Heart right ventricle (tissue), 16 donors: Measurements from ENCODE around the gene MYO5B. TPM values are rescaled to one million over a fixed set of nuclear protein-coding genes. Genes with fewer than 3 reads are reported as not detected.

Source experiments
- ATAC-seq, 8 donors: fragments of 200-7000 bp; cut with Tn5 transposase; one replicate each; pipeline ENCODE4 v1.9.1; 2020; ENCODE audit warnings: mild to moderate bottlenecking in 8 of 8, moderate library complexity in 8 of 8, moderate number of reproducible peaks in 1 of 8
- DNase-seq, 2 donors: peaks; one replicate each; pipeline ENCODE4 v3.0.0-alpha.2; 2020
- H3K27ac ChIP-seq, 10 donors: fragments of 200-600 bp; sonication (generic) in 2 of 10; one replicate each; pipeline versions ENCODE4 v1.5.0 to v1.8.0; 2020 to 2022; ENCODE audit warnings: mild to moderate bottlenecking in 3 of 10
- H3K27me3 ChIP-seq, 7 donors: fragments of 200-600 bp; one replicate each; pipeline ENCODE4 v1.8.0; 2021 to 2022; ENCODE audit warnings: mild to moderate bottlenecking in 2 of 7
- H3K36me3 ChIP-seq, 9 donors: fragments of 200-600 bp; sonication (generic) in 1 of 9; one replicate each; pipeline versions ENCODE4 v1.5.0 to v1.8.0; 2020 to 2022; ENCODE audit warnings: mild to moderate bottlenecking in 2 of 9
- H3K4me1 ChIP-seq, 9 donors: fragments of 200-600 bp; sonication (generic) in 1 of 9; one replicate each; pipeline versions ENCODE4 v1.5.0 to v1.8.0; 2020 to 2022; ENCODE audit warnings: mild to moderate bottlenecking in 4 of 9
- H3K4me3 ChIP-seq, 10 donors: fragments of 200-600 bp; sonication (generic) in 2 of 10; one replicate each; pipeline versions ENCODE4 v1.5.0 to v1.8.0; 2020 to 2022; ENCODE audit warnings: mild to moderate bottlenecking in 7 of 10, moderate library complexity in 2 of 10
- H3K9me3 ChIP-seq, 11 donors: fragments of 200-600 bp in 10 of 11; sonication (generic) in 2 of 11; one replicate each; pipeline versions ENCODE4 v1.5.0 to v1.8.0; 2013 to 2022; ENCODE audit warnings: mild to moderate bottlenecking in 2 of 11, control low read depth in 1 of 11, moderate library complexity in 1 of 11
- WGBS, 2 donors: extraction: QIAGEN DNeasy Blood & Tissue Kit; methylation state at CpG; one replicate each; pipeline ENCODE4 v1.1.7; 2013; ENCODE audit warnings: inconsistent platforms in 1 of 2; 5-methylcytosine and 5-hydroxymethylcytosine counted together
- intact Hi-C, 10 donors: fragments of 100-400 bp; cut with DNase I; formaldehyde crosslinking; loops; one replicate each; pipeline versions ENCODE4 v1.11.1 to v1.14.2; 2022
- polyA plus RNA-seq, 2 donors: library from polyadenylated mRNA; stranded (reverse); fragments of 200-250 nt; gene quantifications; one replicate each; pipeline ENCODE4 v1.2.3, GENCODE V29; 2013
- total RNA-seq, 10 donors: library from RNA; stranded (reverse); fragmentation: NEBNext Ultra II Directional in 3 of 10; extraction: Animal tissue kit (Norgen Biotek cat#: 25700) in 3 of 10; gene quantifications; one replicate each; pipeline versions ENCODE4 v1.2.1 to v1.2.4, GENCODE V29; 2021 to 2023
- TF ChIP-seq, protein P1 (sequence below), 9 donors: fragments of 200-600 bp; sonication (generic) in 2 of 9; IDR thresholded peaks; one replicate each; pipeline versions ENCODE4 v1.5.0 to v1.8.0; 2021 to 2022; ENCODE audit warnings: antibody characterized with exemption in 9 of 9, mild to moderate bottlenecking in 5 of 9, moderate library complexity in 1 of 9
- donor health status: Arrhythmogenic right ventricular cardiomyopathy.
- donor health status: ischemic (EF 13 %, LVEDD 7.1; RV severe dilation, severe dysfunction).
- donor health status: healthy with polysubstance abuse.
- donor health status: DM: no; HTN: yes; CAD: no.
- donor health status: DM: no; HTN: no; CAD: no.
- donor health status: ischemic (EF 25% LVEDD 6.9; RV normal size, moderate dysfunction).
- donor health status: ischemic (EF 25% LVEDD 5.7; RV mildly dilated, moderate dysfunction).
- donor health status: healthy.
- donor health status: DM: yes; HTN: yes; CAD: no.
- donor health status: Ischemic cardiomyopathy.
- donor health status: ischemic (EF 35%, LVEDD 5.7; RV mildly dilated, moderate dysfunction).
- donor health status: nonischemic (EF 11% LVEDD 7.7; RV severe dilation, severe dysfunction).
- donor health status: DM: yes; HTN: yes; CAD: no.
- donor health status: PGD.
- donor health status: ischemic (EF 29% LVEDD 5.4; RV normal size, mild dysfunction).
- donor health status: nonischemic (EF 23%, LVEDD 6.1; RV moderate dilation, normal function).

Gene MYO5B
- total and polyA plus RNA-seq, 12 donors: 0.20 to 3.7 (median 0.93) TPM

- ATAC-seq (no peak), DNase-seq (no peak)
- Histone ChIP-seq H3K27me3 (no peaks in the 10 kb centered on the region), H3K4me1 (peaks cover 0 to 3% (median 0%) of the 10 kb centered on the region in 9 donors), H3K4me3 (no peak overlapping the region), H3K27ac (no peak overlapping the region), H3K36me3 (no peaks in the 10 kb centered on the region), H3K9me3 (no peaks in the 10 kb centered on the region)
- intact Hi-C loops: loop anchor here in 6 of 10 donors (2.0 to 10.0 kb wide), 6 partner anchors 62 to 1182 kb away; partner anchors contain the start of gene LIPG (in 3 of the 6)
- 92 to 94% methylated on average over 6 of the region's 6 CpGs for WGBS, 2 donors
- TF ChIP-seq, protein P1, sequence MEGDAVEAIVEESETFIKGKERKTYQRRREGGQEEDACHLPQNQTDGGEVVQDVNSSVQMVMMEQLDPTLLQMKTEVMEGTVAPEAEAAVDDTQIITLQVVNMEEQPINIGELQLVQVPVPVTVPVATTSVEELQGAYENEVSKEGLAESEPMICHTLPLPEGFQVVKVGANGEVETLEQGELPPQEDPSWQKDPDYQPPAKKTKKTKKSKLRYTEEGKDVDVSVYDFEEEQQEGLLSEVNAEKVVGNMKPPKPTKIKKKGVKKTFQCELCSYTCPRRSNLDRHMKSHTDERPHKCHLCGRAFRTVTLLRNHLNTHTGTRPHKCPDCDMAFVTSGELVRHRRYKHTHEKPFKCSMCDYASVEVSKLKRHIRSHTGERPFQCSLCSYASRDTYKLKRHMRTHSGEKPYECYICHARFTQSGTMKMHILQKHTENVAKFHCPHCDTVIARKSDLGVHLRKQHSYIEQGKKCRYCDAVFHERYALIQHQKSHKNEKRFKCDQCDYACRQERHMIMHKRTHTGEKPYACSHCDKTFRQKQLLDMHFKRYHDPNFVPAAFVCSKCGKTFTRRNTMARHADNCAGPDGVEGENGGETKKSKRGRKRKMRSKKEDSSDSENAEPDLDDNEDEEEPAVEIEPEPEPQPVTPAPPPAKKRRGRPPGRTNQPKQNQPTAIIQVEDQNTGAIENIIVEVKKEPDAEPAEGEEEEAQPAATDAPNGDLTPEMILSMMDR (IDR thresholded peaks at IDR 0.05): no peak
Measured at GRCh38 chr18:49856496-49856895, 338.5 kb downstream of the MYO5B start.

- 91 to 92% methylated on average over 7 of the region's 7 CpGs for WGBS, 2 donors
- DNase-seq (no peak), ATAC-seq (no peak)
- TF ChIP-seq, protein P1 (IDR thresholded peaks at IDR 0.05): no peak
- Histone ChIP-seq H3K27ac (no peak overlapping the region), H3K4me3 (no peak overlapping the region), H3K9me3 (no peaks in the 10 kb centered on the region), H3K36me3 (no peaks in the 10 kb centered on the region), H3K4me1 (peaks cover 0 to 3% (median 0%) of the 10 kb centered on the region in 9 donors), H3K27me3 (no peaks in the 10 kb centered on the region)
- intact Hi-C loops: loop anchor here in 6 of 10 donors (2.0 to 10.0 kb wide), 6 partner anchors 61 to 1181 kb away; partner anchors contain the start of gene LIPG (in 3 of the 6)
Measured at GRCh38 chr18:49855711-49856415, 339.1 kb downstream of the MYO5B start.

DNA sequence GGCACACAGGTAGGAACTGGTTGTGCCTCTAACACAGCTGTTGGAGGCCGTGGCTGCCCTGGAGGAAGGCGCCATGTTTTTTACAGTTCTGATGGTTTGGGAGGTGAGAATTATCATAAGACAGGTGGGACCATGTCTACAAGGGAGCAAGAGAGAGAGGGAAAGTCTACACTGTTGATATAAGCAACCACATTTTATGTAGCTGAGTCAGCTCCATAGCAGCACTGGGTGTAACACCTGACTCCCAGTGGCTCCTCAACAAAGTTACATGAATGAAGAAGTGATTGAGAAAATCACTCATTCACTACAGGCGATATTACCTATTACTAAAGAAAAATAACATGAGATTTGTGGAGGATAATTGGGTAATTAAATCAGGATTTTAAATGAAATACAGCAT lies 340.3 kb downstream of the MYO5B start:
- TF ChIP-seq, protein P1 (IDR thresholded peaks at IDR 0.05): no peak
- Histone ChIP-seq H3K9me3 (no peaks in the 10 kb centered on the region), H3K36me3 (no peaks in the 10 kb centered on the region), H3K4me3 (no peak overlapping the region), H3K27me3 (peaks cover 0 to 6% (median 0%) of the 10 kb centered on the region in 7 donors), H3K4me1 (peaks cover 0 to 6% (median 0%) of the 10 kb centered on the region in 9 donors), H3K27ac (no peak overlapping the region)
- no peak for ATAC-seq
- intact Hi-C loops: loop anchor here in 5 of 10 donors (5.0 to 10.0 kb wide), 5 partner anchors 60 to 1180 kb away; partner anchors contain the start of gene LIPG (in 3 of the 5)
- no peak for DNase-seq
- WGBS, 2 donors: 93 to 95% methylated on average over 3 of the region's 3 CpGs

- ATAC-seq: no peak
- no peaks in the 10 kb centered on the region for H3K36me3 ChIP-seq
- peaks cover 0 to 6% (median 0%) of the 10 kb centered on the region in 9 donors for H3K4me1 ChIP-seq
- peaks cover 0 to 16% (median 0%) of the 10 kb centered on the region in 7 donors for H3K27me3 ChIP-seq
- TF ChIP-seq, protein P1 (IDR thresholded peaks at IDR 0.05): no peak
- no peak overlapping the region for H3K4me3 ChIP-seq
- WGBS, 2 donors: 80 to 86% methylated on average over 8 of the region's 8 CpGs
- no peak overlapping the region for H3K27ac ChIP-seq
- DNase-seq: no peak
- intact Hi-C loops: loop anchor here in 2 of 10 donors (10.0 kb wide), 2 partner anchors 59 to 1179 kb away; no protein-coding TSS in a partner anchor
- no peaks in the 10 kb centered on the region for H3K9me3 ChIP-seq
Measured at GRCh38 chr18:49853436-49853835, 341.5 kb downstream of the MYO5B start.
